ENCODE results near the gene WNT11.

WNT11 gene

GRCh38 chr11:76151556-76152085 lies 54.7 kb downstream of the WNT11 start:
- DNase-seq, result no peak

DNA sequence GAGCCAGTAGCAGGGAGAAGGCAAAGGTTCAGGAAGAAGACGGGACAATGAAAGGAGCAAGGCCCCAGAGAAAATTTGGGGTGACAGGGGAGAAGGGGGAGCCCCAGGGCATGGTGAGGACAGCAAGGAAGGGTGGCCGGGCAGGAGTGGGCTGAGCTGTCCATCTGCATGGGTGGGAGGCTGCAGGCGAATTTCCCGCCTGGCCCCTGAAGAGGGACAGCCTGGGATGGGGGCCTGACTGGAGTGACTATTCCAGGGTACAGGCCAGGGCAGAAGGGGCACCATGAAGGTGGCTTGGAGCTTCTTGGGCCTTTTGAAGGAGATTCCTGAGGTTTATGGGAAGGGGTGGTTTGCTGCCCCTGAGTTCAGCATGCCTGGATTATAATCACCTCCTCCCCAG lies 56.2 kb downstream of the WNT11 start:
- DNase-seq, result no peak

GRCh38 chr11:76149713-76150112 lies 56.6 kb downstream of the WNT11 start:
- no peak for DNase-seq

- DNase-seq, result no peak
Measured at GRCh38 chr11:76148941-76149613, 57.2 kb downstream of the WNT11 start.

GRCh38 chr11:76148231-76148630 lies 58.1 kb downstream of the WNT11 start:
- no peak for DNase-seq

- DNase-seq, result no peak
Measured at GRCh38 chr11:76147106-76147740, 59.1 kb downstream of the WNT11 start.

- no peak for DNase-seq
Measured at GRCh38 chr11:76143274-76143673, 63.0 kb downstream of the WNT11 start.

DNA sequence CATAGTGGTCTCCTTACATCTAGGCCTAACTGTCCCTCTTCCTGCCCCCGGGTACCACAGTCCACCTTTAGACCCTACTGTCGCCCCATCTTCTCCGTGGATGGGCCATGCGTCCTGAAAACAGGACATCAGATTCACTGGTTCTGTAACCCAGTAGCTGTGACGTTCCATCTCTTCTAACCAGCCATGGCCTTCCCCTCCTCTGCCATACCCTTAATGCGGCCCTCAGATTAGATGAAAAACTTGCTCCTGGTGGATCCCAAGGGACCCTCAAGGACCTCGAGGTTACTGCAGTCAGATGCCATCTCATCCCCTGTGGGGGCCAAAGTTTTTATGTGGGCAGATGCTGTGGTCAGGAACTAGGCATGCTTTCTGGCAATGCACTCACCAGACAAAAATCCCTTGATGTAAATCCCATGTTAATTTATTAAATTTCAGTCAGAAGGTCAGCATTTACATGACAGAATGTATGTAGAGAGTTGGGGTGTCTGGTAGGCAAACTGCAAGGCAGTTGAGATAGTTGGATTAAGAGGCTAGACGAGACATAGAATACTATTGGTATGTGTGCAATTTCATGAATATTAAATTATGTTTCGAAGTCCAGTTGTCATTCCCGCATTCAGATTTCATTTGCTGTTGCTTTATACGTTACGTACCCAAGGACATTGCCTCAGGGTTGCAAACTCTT lies 64.3 kb downstream of the WNT11 start:
- no peak for DNase-seq

- no peak for DNase-seq
Measured at GRCh38 chr11:76140912-76141574, 65.3 kb downstream of the WNT11 start.

DNA sequence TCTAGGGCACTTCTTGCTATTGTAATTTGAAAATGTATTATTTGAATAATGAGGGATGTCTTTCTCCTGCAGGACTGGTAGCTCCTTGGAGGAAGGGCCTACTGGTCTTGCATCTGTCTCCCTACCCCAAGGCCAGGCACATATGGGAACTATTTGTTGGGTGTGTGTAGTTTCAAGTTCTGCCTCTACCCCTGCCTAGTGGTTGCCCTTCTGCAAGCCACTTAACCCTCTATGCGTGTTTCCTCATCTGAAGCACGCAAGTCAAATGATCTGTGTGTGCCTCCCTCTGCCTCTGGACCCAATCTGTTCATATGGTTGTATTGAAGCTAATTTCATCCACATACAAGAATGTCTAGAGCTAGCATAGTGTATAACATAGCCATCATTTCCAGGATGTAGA lies 67.0 kb downstream of the WNT11 start:
- no peak for DNase-seq

Measured in stimulated activated CD4-positive, alpha-beta T cell treated with anti-CD3 and anti-CD28 coated beads, Interleukin-4, amount 100 ng/mL, for 1 hour (primary cell).